Right renal cortex interstitium (tissue), 3 donors: ENCODE results near the gene NPR1. TPM values are rescaled to one million over a fixed set of nuclear protein-coding genes. Genes with fewer than 3 reads are reported as not detected.

ENCODE experiments used
- DNase-seq, 3 donors: peaks; one replicate each; pipeline ENCODE4 v3.0.0-alpha.2; 2013; ENCODE audit warnings: low read depth in 3 of 3, low spot score in 2 of 3
- polyA plus RNA-seq, 3 donors: library from polyadenylated mRNA; unstranded; fragments of 120-200 nt; gene quantifications; one replicate each; pipeline ENCODE4 v1.2.1, GENCODE V29; 2013; ENCODE audit not compliant: insufficient read length in 3 of 3

Gene NPR1
- polyA plus RNA-seq, 3 donors: 64.0 to 77.4 (median 67.5) TPM

GRCh38 chr1:153677718-153678518, 570 bp upstream of the NPR1 start:
- DNase-seq: no peak

GRCh38 chr1:153679337-153680119, 1.0 kb downstream of the NPR1 start:
- no peak for DNase-seq

- DNase-seq: no peak
Observed at GRCh38 chr1:153680120-153680403, 1.6 kb downstream of the NPR1 start.

- no peak for DNase-seq
Observed at GRCh38 chr1:153682730-153683129, 4.2 kb downstream of the NPR1 start.

GRCh38 chr1:153683854-153684253, 5.4 kb downstream of the NPR1 start:
- DNase-seq: no peak

GRCh38 chr1:153684892-153685291, 6.4 kb downstream of the NPR1 start:
- no peak for DNase-seq

- DNase-seq: no peak
Observed at GRCh38 chr1:153685544-153686340, 7.3 kb downstream of the NPR1 start.

- DNase-seq: no peak
Observed at GRCh38 chr1:153687346-153688125, 9.0 kb downstream of the NPR1 start.

GRCh38 chr1:153688276-153688675, 9.8 kb downstream of the NPR1 start:
- DNase-seq: no peak

- no peak for DNase-seq
Observed at GRCh38 chr1:153688736-153689328, 10.3 kb downstream of the NPR1 start.

- DNase-seq: no peak
Observed at GRCh38 chr1:153693466-153693865, 15.0 kb downstream of the NPR1 start.

GRCh38 chr1:153696741-153697140, 18.3 kb downstream of the NPR1 start:
- DNase-seq: no peak

- peak in 2 of 3 donors; percentile 71 to 89 for DNase-seq
Observed at GRCh38 chr1:153697191-153698019, 18.9 kb downstream of the NPR1 start.

- no peak for DNase-seq
Observed at GRCh38 chr1:153698020-153698922, 19.8 kb downstream of the NPR1 start.

- no peak for DNase-seq
Observed at GRCh38 chr1:153698923-153699714, 20.6 kb downstream of the NPR1 start.

- DNase-seq: no peak
Observed at GRCh38 chr1:153699768-153700167, 21.3 kb downstream of the NPR1 start.

GRCh38 chr1:153705484-153705883, 27.0 kb downstream of the NPR1 start:
- no peak for DNase-seq
